ENCODE data around the gene ATP6V0D1.
A peak's percentile ranks its signal among the peaks of the same experiment; 100 is the strongest.

Gene ATP6V0D1

GRCh38 chr16:67526149-67526791 is 45.3 kb upstream of the ATP6V0D1 start:
- DNase-seq (ENCODE audit: low read depth), result no peak
- TF ChIP-seq MAX (IDR thresholded peaks at IDR 0.05; ENCODE audit: low read depth, low read length) (no peak), MYC (IDR thresholded peaks at IDR 0.05; ENCODE audit: low read depth, low read length) (no peak), CTCF (IDR thresholded peaks at IDR 0.05; ENCODE audit: low read depth, low read length) (no peak), POLR2A (IDR thresholded peaks at IDR 0.05; ENCODE audit: extremely low read depth, insufficient read length) (no peak)
- H3K4me3 ChIP-seq (ENCODE audit: low read depth, low read length), result no peak overlapping the region

- no peak overlapping the region for H3K4me3 ChIP-seq (ENCODE audit: low read depth, low read length)
- DNase-seq (ENCODE audit: low read depth), result no peak
- TF ChIP-seq MAX (IDR thresholded peaks at IDR 0.05; ENCODE audit: low read depth, low read length) (no peak), MYC (IDR thresholded peaks at IDR 0.05; ENCODE audit: low read depth, low read length) (no peak), POLR2A (IDR thresholded peaks at IDR 0.05; ENCODE audit: extremely low read depth, insufficient read length) (no peak), CTCF (IDR thresholded peaks at IDR 0.05; ENCODE audit: low read depth, low read length) (no peak)
These were observed 44.4 kb upstream of the ATP6V0D1 start for GRCh38 chr16:67525176-67525860.

- DNase-seq (ENCODE audit: low read depth), result peak; percentile 97
- no peak for TF ChIP-seq POLR2A (IDR thresholded peaks at IDR 0.05; ENCODE audit: extremely low read depth, insufficient read length)
- TF ChIP-seq CTCF (IDR thresholded peaks at IDR 0.05; ENCODE audit: low read depth, low read length), result peak; percentile 99
- TF ChIP-seq MYC (IDR thresholded peaks at IDR 0.05; ENCODE audit: low read depth, low read length), result peak; percentile 47
- TF ChIP-seq MAX (IDR thresholded peaks at IDR 0.05; ENCODE audit: low read depth, low read length), result peak; percentile 41; the same call in 1 of the 2 replicates
- H3K4me3 ChIP-seq (ENCODE audit: low read depth, low read length), result peak overlapping the region; percentile 64
These were observed 40.3 kb upstream of the ATP6V0D1 start for GRCh38 chr16:67521095-67521804.

GRCh38 chr16:67519242-67519641 is 38.3 kb upstream of the ATP6V0D1 start:
- DNase-seq (ENCODE audit: low read depth), result no peak
- H3K4me3 ChIP-seq (ENCODE audit: low read depth, low read length), result no peak overlapping the region
- TF ChIP-seq MYC (IDR thresholded peaks at IDR 0.05; ENCODE audit: low read depth, low read length) (no peak), POLR2A (IDR thresholded peaks at IDR 0.05; ENCODE audit: extremely low read depth, insufficient read length) (no peak), MAX (IDR thresholded peaks at IDR 0.05; ENCODE audit: low read depth, low read length) (no peak), CTCF (IDR thresholded peaks at IDR 0.05; ENCODE audit: low read depth, low read length) (no peak)

- no peak for DNase-seq (ENCODE audit: low read depth)
- no peak for TF ChIP-seq MYC (IDR thresholded peaks at IDR 0.05; ENCODE audit: low read depth, low read length)
- TF ChIP-seq CTCF (IDR thresholded peaks at IDR 0.05; ENCODE audit: low read depth, low read length), result no peak
- TF ChIP-seq POLR2A (IDR thresholded peaks at IDR 0.05; ENCODE audit: extremely low read depth, insufficient read length), result no peak
- TF ChIP-seq MAX (IDR thresholded peaks at IDR 0.05; ENCODE audit: low read depth, low read length), result no peak
- H3K4me3 ChIP-seq (ENCODE audit: low read depth, low read length), result no peak overlapping the region
These were observed 37.7 kb upstream of the ATP6V0D1 start for GRCh38 chr16:67518676-67519075.

All from NB4 (cell line).